NCI-H2171 (cell line): ENCODE measurements around the gene RIOK2.

ENCODE experiments used
- DNase-seq: peaks from one replicate; lab custom pipeline; 2025; lab: John Stamatoyannopoulos, UW

The RIOK2 gene

GRCh38 chr5:97125125-97125683 is 57.8 kb downstream of the RIOK2 start:
- DNase-seq = no peak

- no peak for DNase-seq
These were observed 58.7 kb downstream of the RIOK2 start for GRCh38 chr5:97124335-97124734.

- DNase-seq = no peak
These were observed 61.2 kb downstream of the RIOK2 start for GRCh38 chr5:97121848-97122247.

- DNase-seq = no peak
These were observed 62.9 kb downstream of the RIOK2 start for GRCh38 chr5:97120195-97120594.

- no peak for DNase-seq
These were observed 64.0 kb downstream of the RIOK2 start for GRCh38 chr5:97119007-97119390.

GRCh38 chr5:97118261-97119006 is 64.6 kb downstream of the RIOK2 start:
- no peak for DNase-seq

GRCh38 chr5:97115932-97116331 is 67.1 kb downstream of the RIOK2 start:
- no peak for DNase-seq

- no peak for DNase-seq
These were observed 70.8 kb downstream of the RIOK2 start for GRCh38 chr5:97112230-97112629.

- no peak for DNase-seq
These were observed 71.4 kb downstream of the RIOK2 start for GRCh38 chr5:97111616-97112015.

- DNase-seq = no peak
These were observed 72.0 kb downstream of the RIOK2 start for GRCh38 chr5:97111004-97111403.
